GM12873 (cell line): Measurements from ENCODE around the gene CD6.

Experiments used
- CTCF ChIP-seq: IDR thresholded peaks from 2 replicates; pipeline ENCODE4 v1.5.1; 2012; ENCODE audit warnings: low read depth, mild to moderate bottlenecking, moderate library complexity, low read length, control low read depth; ENCODE audit not compliant: insufficient read depth; ENCODE audit errors: missing control alignments

CD6 gene

GRCh38 chr11:61059260-61059752, 87.8 kb downstream of the CD6 start:
- TF ChIP-seq CTCF, result no peak

GRCh38 chr11:61061081-61061826, 89.8 kb downstream of the CD6 start:
- TF ChIP-seq CTCF, result no peak

- no peak for TF ChIP-seq CTCF
Observed at GRCh38 chr11:61062181-61062930, 90.9 kb downstream of the CD6 start.

- TF ChIP-seq CTCF, result no peak
Observed at GRCh38 chr11:61065955-61066638, 94.6 kb downstream of the CD6 start.

- TF ChIP-seq CTCF, result no peak
Observed at GRCh38 chr11:61066645-61067044, 95.2 kb downstream of the CD6 start.

- no peak for TF ChIP-seq CTCF
Observed at GRCh38 chr11:61067782-61068446, 96.4 kb downstream of the CD6 start.
